Esophagus muscularis mucosa (tissue), 3 donors: Measurements from ENCODE around the gene SLC38A9.

Source experiments
- POLR2A ChIP-seq: fragments of 450-650 bp; IDR thresholded peaks from one replicate; pipeline ENCODE4 v1.6.1; 2017; ENCODE audit warnings: antibody characterized with exemption, moderate library complexity, mild to moderate bottlenecking, low read depth
- TF ChIP-seq, protein P1 (sequence below), 3 experiments: fragments of 200-600 bp in 2 of 3; fragments of 450-650 bp in 1 of 3; sonication (generic) in 2 of 3; IDR thresholded peaks; one replicate each; pipeline ENCODE4 v1.5.1; 2017 to 2019; ENCODE audit warnings: antibody characterized with exemption in 3 of 3, mild to moderate bottlenecking in 2 of 3, moderate library complexity in 1 of 3

DNA sequence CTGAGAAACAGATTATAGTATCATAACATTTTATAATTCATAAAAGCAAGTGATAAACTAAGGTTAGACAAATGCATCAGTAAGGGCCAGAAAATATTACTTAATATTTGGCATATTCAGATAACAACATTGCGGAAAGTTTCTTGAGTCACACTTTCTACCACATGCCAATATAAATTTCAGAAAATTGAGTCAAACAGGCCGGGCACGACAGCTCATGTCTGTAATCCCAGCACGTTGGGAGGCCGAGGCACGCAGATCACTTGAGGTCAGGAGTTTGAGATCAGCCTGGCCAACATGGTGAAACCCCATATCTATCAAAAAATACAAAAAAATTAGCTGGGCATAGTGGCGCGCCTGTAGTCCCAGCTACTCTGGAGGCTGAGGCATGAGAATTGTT is 47.1 kb downstream of the SLC38A9 start:
- TF ChIP-seq, protein P1, sequence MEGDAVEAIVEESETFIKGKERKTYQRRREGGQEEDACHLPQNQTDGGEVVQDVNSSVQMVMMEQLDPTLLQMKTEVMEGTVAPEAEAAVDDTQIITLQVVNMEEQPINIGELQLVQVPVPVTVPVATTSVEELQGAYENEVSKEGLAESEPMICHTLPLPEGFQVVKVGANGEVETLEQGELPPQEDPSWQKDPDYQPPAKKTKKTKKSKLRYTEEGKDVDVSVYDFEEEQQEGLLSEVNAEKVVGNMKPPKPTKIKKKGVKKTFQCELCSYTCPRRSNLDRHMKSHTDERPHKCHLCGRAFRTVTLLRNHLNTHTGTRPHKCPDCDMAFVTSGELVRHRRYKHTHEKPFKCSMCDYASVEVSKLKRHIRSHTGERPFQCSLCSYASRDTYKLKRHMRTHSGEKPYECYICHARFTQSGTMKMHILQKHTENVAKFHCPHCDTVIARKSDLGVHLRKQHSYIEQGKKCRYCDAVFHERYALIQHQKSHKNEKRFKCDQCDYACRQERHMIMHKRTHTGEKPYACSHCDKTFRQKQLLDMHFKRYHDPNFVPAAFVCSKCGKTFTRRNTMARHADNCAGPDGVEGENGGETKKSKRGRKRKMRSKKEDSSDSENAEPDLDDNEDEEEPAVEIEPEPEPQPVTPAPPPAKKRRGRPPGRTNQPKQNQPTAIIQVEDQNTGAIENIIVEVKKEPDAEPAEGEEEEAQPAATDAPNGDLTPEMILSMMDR (IDR thresholded peaks at IDR 0.05), result no peak
- TF ChIP-seq POLR2A, result no peak
